ACHN (cell line): ENCODE measurements around the gene MPDZ.

ENCODE experiments used
- DNase-seq: peaks from one replicate; pipeline ENCODE4 v3.0.0-alpha.2; 2015
- in situ Hi-C: cut with HindIII; loops from 2 replicates; pipeline ENCODE4 v1.10.0; 2017; ENCODE audit warnings: low sequenced_read_pairs, low pct_ligation_motif_present, low pct_unique_long_range_greater_than_20kb

MPDZ gene

GRCh38 chr9:13210306-13210705 lies 69.2 kb downstream of the MPDZ start:
- in situ Hi-C loops: no loop called here
- DNase-seq: no peak

GRCh38 chr9:13209498-13209897 lies 70.0 kb downstream of the MPDZ start:
- DNase-seq: no peak
- in situ Hi-C loops: no loop called here

GRCh38 chr9:13205824-13206223 lies 73.7 kb downstream of the MPDZ start:
- DNase-seq: no peak
- in situ Hi-C loops: no loop called here

GRCh38 chr9:13190040-13190439 lies 89.5 kb downstream of the MPDZ start:
- no peak for DNase-seq
- in situ Hi-C loops: no loop called here

GRCh38 chr9:13189362-13189761 lies 90.1 kb downstream of the MPDZ start:
- in situ Hi-C loops: no loop called here
- DNase-seq: no peak

- no peak for DNase-seq
- in situ Hi-C loops: no loop called here
Measured at GRCh38 chr9:13186774-13187173, 92.7 kb downstream of the MPDZ start.

GRCh38 chr9:13186091-13186490 lies 93.4 kb downstream of the MPDZ start:
- in situ Hi-C loops: no loop called here

GRCh38 chr9:13181652-13182051 lies 97.8 kb downstream of the MPDZ start:
- in situ Hi-C loops: no loop called here

More at GRCh38 chr9:13186091-13186490, 93.4 kb downstream of the MPDZ start:
- no peak for DNase-seq

GRCh38 chr9:13179257-13179656 lies 100.2 kb downstream of the MPDZ start:
- no peak for DNase-seq
- in situ Hi-C loops: no loop called here

More at GRCh38 chr9:13181652-13182051, 97.8 kb downstream of the MPDZ start:
- no peak for DNase-seq

- DNase-seq: no peak
- in situ Hi-C loops: no loop called here
Measured at GRCh38 chr9:13175732-13176131, 103.8 kb downstream of the MPDZ start.

GRCh38 chr9:13174906-13175639 lies 104.4 kb downstream of the MPDZ start:
- no peak for DNase-seq

GRCh38 chr9:13173553-13173952 lies 105.9 kb downstream of the MPDZ start:
- in situ Hi-C loops: no loop called here
- no peak for DNase-seq

More at GRCh38 chr9:13174906-13175639, 104.4 kb downstream of the MPDZ start:
- in situ Hi-C loops: no loop called here

- in situ Hi-C loops: no loop called here
- no peak for DNase-seq
Measured at GRCh38 chr9:13171261-13171660, 108.2 kb downstream of the MPDZ start.

- no peak for DNase-seq
- in situ Hi-C loops: no loop called here
Measured at GRCh38 chr9:13166996-13167395, 112.5 kb downstream of the MPDZ start.

- in situ Hi-C loops: no loop called here
- DNase-seq: no peak
Measured at GRCh38 chr9:13165956-13166355, 113.5 kb downstream of the MPDZ start.

- DNase-seq: no peak
- in situ Hi-C loops: no loop called here
Measured at GRCh38 chr9:13165236-13165945, 114.1 kb downstream of the MPDZ start.

GRCh38 chr9:13163946-13164345 lies 115.5 kb downstream of the MPDZ start:
- DNase-seq: no peak
- in situ Hi-C loops: no loop called here

GRCh38 chr9:13163287-13163686 lies 116.2 kb downstream of the MPDZ start:
- in situ Hi-C loops: no loop called here
- DNase-seq: no peak

- in situ Hi-C loops: no loop called here
- no peak for DNase-seq
Measured at GRCh38 chr9:13160051-13160450, 119.4 kb downstream of the MPDZ start.

GRCh38 chr9:13158986-13159385 lies 120.5 kb downstream of the MPDZ start:
- DNase-seq: no peak
- in situ Hi-C loops: no loop called here
